Measurements from ENCODE around the gene CCDC120. TPM values are rescaled to one million over a fixed set of nuclear protein-coding genes. Genes with fewer than 3 reads are reported as not detected.

Gene CCDC120
- polyA plus RNA-seq, 1 donor from 2014 or later, result 3.1 TPM

GRCh38 chrX:49069038-49069437 is 10.2 kb downstream of the CCDC120 start:
- Histone ChIP-seq H3K27ac (ENCODE audit: low read length) (no peak overlapping the region), H4K20me1 (ENCODE audit: insufficient read depth) (no peaks in the 10 kb centered on the region), H3K9ac (ENCODE audit: low read length) (no peak overlapping the region), H3K36me3 (ENCODE audit: insufficient read depth, low read length) (no peaks in the 10 kb centered on the region), H3K4me2 (ENCODE audit: low read length) (no peak overlapping the region), H3K27me3 (ENCODE audit: insufficient read depth, low read depth, low read length) (no peaks in the 10 kb centered on the region), H3K79me2 (replicated peaks; ENCODE audit: insufficient read depth, low read length) (no peaks in the 10 kb centered on the region), H3K9me2 (ENCODE audit: insufficient read depth, low read length) (no peaks in the 10 kb centered on the region), H3K4me3 (ENCODE audit: low read length) (no peak overlapping the region), H2AFZ (ENCODE audit: low read depth, low read length) (no peak overlapping the region), H3K9me3 (ENCODE audit: low read length) (no peaks in the 10 kb centered on the region), H3F3A (ENCODE audit: insufficient read depth, low read length, poor library complexity, severe bottlenecking) (no peaks in the 10 kb centered on the region)
- TF ChIP-seq EP300 (conservative IDR thresholded peaks at IDR 0.05; ENCODE audit: poor library complexity, severe bottlenecking) (no peak), MXI1 (conservative IDR thresholded peaks at IDR 0.05; ENCODE audit: poor library complexity, severe bottlenecking) (no peak), TAF1 (IDR thresholded peaks at IDR 0.05; ENCODE audit: low read depth) (no peak), EZH2 (IDR thresholded peaks at IDR 0.05; ENCODE audit: borderline replicate concordance, insufficient read depth, low read length, poor library complexity, severe bottlenecking) (no peak), REST (IDR thresholded peaks at IDR 0.05; ENCODE audit: borderline replicate concordance) (no peak), SMC3 (conservative IDR thresholded peaks at IDR 0.05; ENCODE audit: poor library complexity) (no peak), CTCF (IDR thresholded peaks at IDR 0.05; ENCODE audit: poor library complexity, severe bottlenecking) (no peak), POLR2AphosphoS5 (IDR thresholded peaks at IDR 0.05) (no peak), RAD21 (conservative IDR thresholded peaks at IDR 0.05) (no peak)

- H3K4me3 ChIP-seq (ENCODE audit: low read length), result no peak overlapping the region
- TF ChIP-seq CTCF (IDR thresholded peaks at IDR 0.05; ENCODE audit: poor library complexity, severe bottlenecking) (no peak), POLR2AphosphoS5 (IDR thresholded peaks at IDR 0.05) (no peak), TAF1 (IDR thresholded peaks at IDR 0.05; ENCODE audit: low read depth) (no peak)
- no peak overlapping the region for H3K27ac ChIP-seq (ENCODE audit: low read length)
- no peaks in the 10 kb centered on the region for H3K9me3 ChIP-seq (ENCODE audit: low read length)
- H3K9me2 ChIP-seq (ENCODE audit: insufficient read depth, low read length), result no peaks in the 10 kb centered on the region
- no peaks in the 10 kb centered on the region for H3F3A ChIP-seq (ENCODE audit: insufficient read depth, low read length, poor library complexity, severe bottlenecking)
- no peaks in the 10 kb centered on the region for H4K20me1 ChIP-seq (ENCODE audit: insufficient read depth)
- no peak overlapping the region for H3K4me2 ChIP-seq (ENCODE audit: low read length)
- no peak overlapping the region for H2AFZ ChIP-seq (ENCODE audit: low read depth, low read length)
- no peak overlapping the region for H3K9ac ChIP-seq (ENCODE audit: low read length)
- H3K36me3 ChIP-seq (ENCODE audit: insufficient read depth, low read length), result no peaks in the 10 kb centered on the region
- no peaks in the 10 kb centered on the region for H3K79me2 ChIP-seq (replicated peaks; ENCODE audit: insufficient read depth, low read length)
- no peaks in the 10 kb centered on the region for H3K27me3 ChIP-seq (ENCODE audit: insufficient read depth, low read depth, low read length)
Observed at GRCh38 chrX:49070988-49071387, 12.2 kb downstream of the CCDC120 start.

Measured in neural cell (in vitro differentiated cells).